Measurements from ENCODE around the gene PIK3CB. TPM values are rescaled to one million over a fixed set of nuclear protein-coding genes. Genes with fewer than 3 reads are reported as not detected.
"Not testable (repeated sequence)": the region's sequence is repeated elsewhere in the genome, so short reads cannot be mapped to it uniquely, and the experiment has no call there.

Gene PIK3CB
- total RNA-seq, 2 donors from 2014 or later = 43.4 to 51.5 TPM

DNA sequence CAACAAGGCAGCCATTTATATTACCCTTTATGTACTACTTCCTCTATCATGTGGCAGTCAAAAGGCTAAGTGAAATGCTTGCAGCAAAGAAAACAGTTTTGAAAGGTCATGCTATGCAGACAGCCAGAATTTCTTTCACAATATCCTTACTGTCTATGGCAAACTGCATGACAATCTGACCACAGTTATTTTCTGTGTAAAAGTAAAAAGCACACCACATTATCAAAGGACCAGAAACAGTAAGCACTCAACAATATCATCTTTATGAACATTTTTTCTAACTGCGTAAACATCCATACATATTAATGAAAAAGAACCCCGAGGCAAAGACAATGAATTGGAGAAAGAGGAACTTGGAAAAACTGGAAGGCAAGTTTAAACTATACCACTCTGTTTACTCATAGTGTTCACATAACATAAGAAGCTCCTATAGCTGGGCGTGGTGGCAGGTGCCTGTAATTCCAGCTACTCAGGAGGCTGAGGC lies 47.9 kb downstream of the PIK3CB start:
- H3K27ac ChIP-seq = no peak overlapping the region
- peak; percentile 32 for DNase-seq
- intact Hi-C loops (cut with DNase I) = no loop called here
- no peak overlapping the region for H3K4me3 ChIP-seq
- H3K9me3 ChIP-seq = no peaks in the 10 kb centered on the region
- H3K9ac ChIP-seq (ENCODE audit: low read depth in 2 of 2, low read length in 2 of 2) = no peak overlapping the region
- no peaks in the 10 kb centered on the region for H3K27me3 ChIP-seq
- H3K4me1 ChIP-seq = no peaks in the 10 kb centered on the region
- TF ChIP-seq, protein P1, sequence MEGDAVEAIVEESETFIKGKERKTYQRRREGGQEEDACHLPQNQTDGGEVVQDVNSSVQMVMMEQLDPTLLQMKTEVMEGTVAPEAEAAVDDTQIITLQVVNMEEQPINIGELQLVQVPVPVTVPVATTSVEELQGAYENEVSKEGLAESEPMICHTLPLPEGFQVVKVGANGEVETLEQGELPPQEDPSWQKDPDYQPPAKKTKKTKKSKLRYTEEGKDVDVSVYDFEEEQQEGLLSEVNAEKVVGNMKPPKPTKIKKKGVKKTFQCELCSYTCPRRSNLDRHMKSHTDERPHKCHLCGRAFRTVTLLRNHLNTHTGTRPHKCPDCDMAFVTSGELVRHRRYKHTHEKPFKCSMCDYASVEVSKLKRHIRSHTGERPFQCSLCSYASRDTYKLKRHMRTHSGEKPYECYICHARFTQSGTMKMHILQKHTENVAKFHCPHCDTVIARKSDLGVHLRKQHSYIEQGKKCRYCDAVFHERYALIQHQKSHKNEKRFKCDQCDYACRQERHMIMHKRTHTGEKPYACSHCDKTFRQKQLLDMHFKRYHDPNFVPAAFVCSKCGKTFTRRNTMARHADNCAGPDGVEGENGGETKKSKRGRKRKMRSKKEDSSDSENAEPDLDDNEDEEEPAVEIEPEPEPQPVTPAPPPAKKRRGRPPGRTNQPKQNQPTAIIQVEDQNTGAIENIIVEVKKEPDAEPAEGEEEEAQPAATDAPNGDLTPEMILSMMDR (IDR thresholded peaks at IDR 0.05) = no peak
- H3K36me3 ChIP-seq = no peaks in the 10 kb centered on the region

GRCh38 chr3:138785951-138786350 lies 48.8 kb downstream of the PIK3CB start:
- no peak overlapping the region for H3K4me3 ChIP-seq
- TF ChIP-seq, protein P1 (IDR thresholded peaks at IDR 0.05) = no peak
- no peaks in the 10 kb centered on the region for H3K27me3 ChIP-seq
- H3K27ac ChIP-seq = no peak overlapping the region
- H3K9me3 ChIP-seq = no peaks in the 10 kb centered on the region
- no peak for DNase-seq
- H3K9ac ChIP-seq (ENCODE audit: low read depth in 2 of 2, low read length in 2 of 2) = no peak overlapping the region
- no peaks in the 10 kb centered on the region for H3K36me3 ChIP-seq
- intact Hi-C loops (cut with DNase I) = no loop called here
- no peaks in the 10 kb centered on the region for H3K4me1 ChIP-seq

DNA sequence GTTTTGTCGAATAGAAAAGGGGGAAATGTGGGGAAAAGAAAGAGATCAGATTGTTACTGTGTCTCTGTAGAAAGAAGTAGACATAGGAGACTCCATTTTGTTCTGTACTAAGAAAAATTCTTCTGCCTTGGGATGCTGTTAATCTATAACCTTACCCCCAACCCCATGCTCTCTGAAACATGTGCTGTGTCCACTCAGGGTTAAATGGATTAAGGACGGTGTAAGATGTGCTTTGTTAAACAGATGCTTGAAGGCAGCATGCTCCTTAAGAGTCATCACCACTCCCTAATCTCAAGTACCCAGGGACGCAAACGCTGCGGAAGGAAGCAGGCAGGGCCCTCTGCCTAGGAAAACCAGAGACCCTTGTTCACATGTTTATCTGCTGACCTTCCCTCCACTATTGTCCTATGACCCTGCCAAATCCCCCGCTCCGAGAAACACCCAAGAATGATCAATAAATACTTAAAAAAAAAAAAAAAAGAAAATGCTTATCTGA lies 49.3 kb downstream of the PIK3CB start:
- intact Hi-C loops (cut with DNase I); H3K36me3 ChIP-seq; H3K27me3 ChIP-seq; H3K9me3 ChIP-seq; H3K4me3 ChIP-seq; H3K27ac ChIP-seq; H3K4me1 ChIP-seq; H3K9ac ChIP-seq (ENCODE audit: low read depth in 2 of 2, low read length in 2 of 2); DNase-seq: not testable (repeated sequence)

DNA sequence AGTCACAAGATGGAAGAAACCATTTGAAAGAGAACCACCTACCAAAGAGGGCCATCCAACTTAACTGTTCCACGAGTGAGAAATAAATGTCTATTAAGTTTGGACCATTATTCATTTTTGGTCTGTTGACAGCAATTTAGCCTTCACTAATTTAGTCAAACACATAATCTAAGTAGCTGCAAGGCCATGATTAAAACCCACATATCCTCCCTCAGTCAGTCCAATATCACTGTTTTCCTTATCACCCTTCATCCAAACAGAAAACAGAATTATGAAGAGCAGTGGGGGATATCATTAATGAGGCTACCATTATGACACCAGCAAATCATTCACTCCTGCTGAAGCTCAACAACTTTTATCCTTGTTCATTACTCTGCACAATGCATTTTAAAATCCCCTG lies 52.0 kb downstream of the PIK3CB start:
- Histone ChIP-seq H3K36me3 (no peaks in the 10 kb centered on the region), H3K4me3 (no peak overlapping the region), H3K27me3 (no peaks in the 10 kb centered on the region), H3K27ac (no peak overlapping the region), H3K9ac (ENCODE audit: low read depth in 2 of 2, low read length in 2 of 2) (no peak overlapping the region), H3K9me3 (no peaks in the 10 kb centered on the region), H3K4me1 (no peaks in the 10 kb centered on the region)
- DNase-seq = no peak
- TF ChIP-seq, protein P1 (IDR thresholded peaks at IDR 0.05) = no peak
- intact Hi-C loops (cut with DNase I) = no loop called here

GRCh38 chr3:138781012-138781470 lies 53.7 kb downstream of the PIK3CB start:
- intact Hi-C loops (cut with DNase I) = no loop called here

DNA sequence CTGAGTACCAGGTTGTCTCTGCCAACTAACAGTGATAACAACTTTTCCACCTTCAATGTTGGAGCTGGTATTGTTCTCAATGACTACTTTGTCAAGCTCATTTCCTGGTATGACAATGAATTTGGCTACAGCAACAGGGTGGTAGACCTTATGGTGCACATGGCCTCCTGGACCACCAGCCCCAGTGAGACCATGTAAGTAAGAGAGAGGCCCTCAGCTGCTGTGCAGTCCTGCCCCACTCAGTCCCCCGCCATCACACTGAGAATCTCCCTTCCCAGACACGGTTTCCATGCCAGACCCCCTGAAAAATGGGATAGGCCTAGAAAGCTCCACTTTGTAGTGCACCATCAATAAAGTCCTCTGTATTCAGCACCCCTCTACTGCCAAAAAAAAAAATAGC lies 56.1 kb downstream of the PIK3CB start:
- H3K4me3 ChIP-seq = no peak overlapping the region
- no peaks in the 10 kb centered on the region for H3K36me3 ChIP-seq
- intact Hi-C loops (cut with DNase I) = no loop called here
- H3K9ac ChIP-seq (ENCODE audit: low read depth in 2 of 2, low read length in 2 of 2) = no peak overlapping the region
- no peaks in the 10 kb centered on the region for H3K27me3 ChIP-seq
- H3K4me1 ChIP-seq = no peaks in the 10 kb centered on the region
- no peaks in the 10 kb centered on the region for H3K9me3 ChIP-seq
- TF ChIP-seq, protein P1 (IDR thresholded peaks at IDR 0.05) = no peak
- no peak for DNase-seq
- H3K27ac ChIP-seq = no peak overlapping the region

More at GRCh38 chr3:138781012-138781470, 53.7 kb downstream of the PIK3CB start:
- Histone ChIP-seq H3K4me1 (no peaks in the 10 kb centered on the region), H3K9me3 (no peaks in the 10 kb centered on the region), H3K36me3 (no peaks in the 10 kb centered on the region), H3K27me3 (no peaks in the 10 kb centered on the region), H3K4me3 (no peak overlapping the region), H3K27ac (no peak overlapping the region), H3K9ac (ENCODE audit: low read depth in 2 of 2, low read length in 2 of 2) (no peak overlapping the region)
- TF ChIP-seq, protein P1 (IDR thresholded peaks at IDR 0.05) = no peak
- no peak for DNase-seq

Measured in colonic mucosa (tissue), 4 donors.